Testis (tissue), 2 donors: ENCODE results near the gene RNF212.

Experiments used
- CTCF ChIP-seq, 3 experiments: fragments of 450-650 bp in 2 of 3; fragments of 200-600 bp in 1 of 3; sonication (generic) in 1 of 3; IDR thresholded peaks; one replicate each; pipeline ENCODE4 v1.5.1; 2016 to 2019; ENCODE audit warnings: antibody characterized with exemption in 3 of 3, mild to moderate bottlenecking in 2 of 3, moderate library complexity in 1 of 3
- POLR2A ChIP-seq: fragments of 450-650 bp; IDR thresholded peaks from one replicate; pipeline ENCODE4 v1.6.1; 2017; ENCODE audit warnings: antibody characterized with exemption, mild to moderate bottlenecking, moderate library complexity

GRCh38 chr4:1122505-1122904 is 9.1 kb upstream of the RNF212 start:
- TF ChIP-seq CTCF (IDR thresholded peaks at IDR 0.05), result no peak
- no peak for TF ChIP-seq POLR2A
